ENCODE data around the gene SIRPB2. TPM values are rescaled to one million over a fixed set of nuclear protein-coding genes. Genes with fewer than 3 reads are reported as not detected.

SIRPB2 gene
- total RNA-seq, 2 donors from 2014 or later = 11.0 to 29.8 TPM

DNA sequence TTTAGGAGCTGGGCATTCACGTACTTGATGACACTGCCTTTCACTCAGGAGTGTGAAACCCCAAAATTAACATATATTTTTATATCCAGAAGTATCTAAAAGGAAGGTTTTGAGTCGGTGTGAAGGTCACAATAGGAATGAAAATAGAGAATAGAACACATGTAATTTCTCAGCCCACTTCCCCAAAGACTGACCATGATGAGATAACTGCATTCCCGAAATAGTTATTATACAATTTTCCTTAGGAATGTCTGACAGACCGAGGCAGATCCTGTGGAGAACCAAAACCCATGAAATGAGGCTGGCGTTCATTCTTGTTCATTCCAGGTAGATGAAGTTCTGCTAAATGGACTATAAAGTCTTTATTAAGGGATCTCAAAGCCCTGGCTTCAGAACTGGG lies 34.9 kb downstream of the SIRPB2 start:
- DNase-seq (ENCODE audit: low spot score) (no peak), ATAC-seq (ENCODE audit: insufficient number of reproducible peaks, low FRiP score, low read depth) (no peak)

DNA sequence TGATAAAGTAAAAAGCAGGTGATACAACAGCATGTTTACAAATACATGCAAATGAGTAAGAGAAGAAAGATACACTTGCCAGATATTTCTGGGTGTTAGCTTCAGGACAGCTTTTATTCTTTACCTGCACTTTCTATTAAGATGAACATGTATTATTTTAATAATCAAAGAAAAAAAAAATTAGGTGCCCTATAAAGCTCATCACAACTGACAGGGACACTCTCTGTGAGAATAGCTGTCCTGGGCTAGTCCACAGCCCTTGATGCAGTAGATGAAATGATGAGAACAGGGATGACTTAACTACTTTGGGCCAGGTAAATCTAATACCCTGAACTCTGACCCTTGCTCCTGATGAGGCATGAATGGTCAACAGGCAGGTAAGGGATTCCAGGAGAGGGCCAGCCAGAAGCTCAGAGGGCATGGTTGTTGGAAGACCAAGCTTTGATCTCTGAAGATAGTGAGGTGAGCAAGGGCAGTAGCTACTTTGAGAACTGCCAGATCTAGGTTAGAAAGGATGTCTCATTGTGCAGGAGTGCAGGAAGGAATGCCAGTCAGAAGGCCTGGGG lies 40.2 kb downstream of the SIRPB2 start:
- H3K4me3 ChIP-seq = no peak overlapping the region
- no peaks in the 10 kb centered on the region for H3K4me1 ChIP-seq (ENCODE audit: control insufficient read depth in 1 of 2, low read depth in 2 of 2)
- H3K36me3 ChIP-seq = peaks cover 75% of the 10 kb centered on the region
- DNase-seq (ENCODE audit: low spot score) (no peak), ATAC-seq (ENCODE audit: insufficient number of reproducible peaks, low FRiP score, low read depth) (no peak)
- no peaks in the 10 kb centered on the region for H3K9me3 ChIP-seq
- H3K27ac ChIP-seq = no peak overlapping the region
- no peaks in the 10 kb centered on the region for H3K27me3 ChIP-seq (replicated peaks; ENCODE audit: insufficient read depth)
- TF ChIP-seq, protein P1, sequence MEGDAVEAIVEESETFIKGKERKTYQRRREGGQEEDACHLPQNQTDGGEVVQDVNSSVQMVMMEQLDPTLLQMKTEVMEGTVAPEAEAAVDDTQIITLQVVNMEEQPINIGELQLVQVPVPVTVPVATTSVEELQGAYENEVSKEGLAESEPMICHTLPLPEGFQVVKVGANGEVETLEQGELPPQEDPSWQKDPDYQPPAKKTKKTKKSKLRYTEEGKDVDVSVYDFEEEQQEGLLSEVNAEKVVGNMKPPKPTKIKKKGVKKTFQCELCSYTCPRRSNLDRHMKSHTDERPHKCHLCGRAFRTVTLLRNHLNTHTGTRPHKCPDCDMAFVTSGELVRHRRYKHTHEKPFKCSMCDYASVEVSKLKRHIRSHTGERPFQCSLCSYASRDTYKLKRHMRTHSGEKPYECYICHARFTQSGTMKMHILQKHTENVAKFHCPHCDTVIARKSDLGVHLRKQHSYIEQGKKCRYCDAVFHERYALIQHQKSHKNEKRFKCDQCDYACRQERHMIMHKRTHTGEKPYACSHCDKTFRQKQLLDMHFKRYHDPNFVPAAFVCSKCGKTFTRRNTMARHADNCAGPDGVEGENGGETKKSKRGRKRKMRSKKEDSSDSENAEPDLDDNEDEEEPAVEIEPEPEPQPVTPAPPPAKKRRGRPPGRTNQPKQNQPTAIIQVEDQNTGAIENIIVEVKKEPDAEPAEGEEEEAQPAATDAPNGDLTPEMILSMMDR (IDR thresholded peaks at IDR 0.05) = no peak

More for the DNA sequence above, 34.9 kb downstream of the SIRPB2 start:
- Histone ChIP-seq H3K27me3 (replicated peaks; ENCODE audit: insufficient read depth) (no peaks in the 10 kb centered on the region), H3K27ac (no peak overlapping the region), H3K36me3 (peaks cover 71% of the 10 kb centered on the region), H3K4me3 (no peak overlapping the region), H3K9me3 (no peaks in the 10 kb centered on the region), H3K4me1 (ENCODE audit: control insufficient read depth in 1 of 2, low read depth in 2 of 2) (no peaks in the 10 kb centered on the region)
- TF ChIP-seq, protein P1 (IDR thresholded peaks at IDR 0.05) = no peak

DNA sequence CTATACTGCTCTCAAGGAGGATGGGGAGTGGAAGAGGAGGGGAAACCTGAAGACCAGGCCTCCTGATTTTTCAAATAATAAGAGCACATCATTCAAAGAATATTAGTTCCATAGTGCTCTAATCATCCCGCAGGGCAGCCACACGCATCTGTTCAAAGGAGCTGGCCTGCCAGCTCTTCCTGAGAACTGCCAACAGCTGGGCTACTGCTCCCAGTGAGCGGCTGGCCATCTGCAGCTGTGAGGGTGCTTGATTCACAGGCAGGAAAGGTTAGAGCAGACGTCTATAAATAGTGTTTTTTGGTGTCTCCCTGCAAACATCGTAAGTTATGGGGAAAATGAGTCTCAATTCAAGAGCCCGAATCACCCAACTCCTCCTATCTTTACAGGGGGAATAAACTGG lies 41.9 kb downstream of the SIRPB2 start:
- no peak for DNase-seq (ENCODE audit: low spot score)
- Histone ChIP-seq H3K36me3 (peaks cover 77% of the 10 kb centered on the region), H3K4me1 (ENCODE audit: control insufficient read depth in 1 of 2, low read depth in 2 of 2) (no peaks in the 10 kb centered on the region), H3K27me3 (replicated peaks; ENCODE audit: insufficient read depth) (no peaks in the 10 kb centered on the region), H3K27ac (no peak overlapping the region), H3K9me3 (no peaks in the 10 kb centered on the region), H3K4me3 (no peak overlapping the region)
- TF ChIP-seq, protein P1 (IDR thresholded peaks at IDR 0.05) = no peak
- no peak for ATAC-seq (ENCODE audit: insufficient number of reproducible peaks, low FRiP score, low read depth)

DNA sequence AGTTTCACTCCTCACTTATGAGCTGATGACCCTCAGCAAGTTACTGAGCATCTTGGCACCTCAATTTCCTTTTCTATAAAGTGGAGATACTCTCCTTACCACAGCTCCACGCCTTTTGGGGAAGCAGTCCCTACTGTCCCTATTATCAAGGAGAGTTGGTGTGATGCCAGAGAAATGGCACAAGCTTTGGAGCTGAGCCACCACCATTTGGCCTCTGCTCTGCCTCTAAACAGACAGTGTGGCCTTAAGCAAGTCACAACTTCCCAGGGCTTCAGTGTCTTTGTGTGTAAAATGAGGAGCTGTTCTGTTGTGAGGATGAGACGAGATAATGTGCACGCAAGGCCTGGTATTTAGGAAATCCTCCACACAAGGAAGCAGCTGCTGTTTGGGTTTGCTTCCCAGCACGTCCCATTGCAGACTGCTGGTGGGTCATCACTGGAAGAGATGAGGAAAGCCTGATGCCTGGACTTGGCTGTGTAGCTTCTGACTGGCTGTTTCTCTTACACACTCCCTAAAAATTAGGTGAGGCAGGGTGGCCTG lies 43.1 kb downstream of the SIRPB2 start:
- H3K4me3 ChIP-seq = no peak overlapping the region
- TF ChIP-seq, protein P1 (IDR thresholded peaks at IDR 0.05) = no peak
- no peak overlapping the region for H3K27ac ChIP-seq
- H3K27me3 ChIP-seq (replicated peaks; ENCODE audit: insufficient read depth) = no peaks in the 10 kb centered on the region
- no peaks in the 10 kb centered on the region for H3K4me1 ChIP-seq (ENCODE audit: control insufficient read depth in 1 of 2, low read depth in 2 of 2)
- DNase-seq (ENCODE audit: low spot score) = no peak
- no peaks in the 10 kb centered on the region for H3K9me3 ChIP-seq
- no peak for ATAC-seq (ENCODE audit: insufficient number of reproducible peaks, low FRiP score, low read depth)
- H3K36me3 ChIP-seq = peaks cover 77% of the 10 kb centered on the region

DNA sequence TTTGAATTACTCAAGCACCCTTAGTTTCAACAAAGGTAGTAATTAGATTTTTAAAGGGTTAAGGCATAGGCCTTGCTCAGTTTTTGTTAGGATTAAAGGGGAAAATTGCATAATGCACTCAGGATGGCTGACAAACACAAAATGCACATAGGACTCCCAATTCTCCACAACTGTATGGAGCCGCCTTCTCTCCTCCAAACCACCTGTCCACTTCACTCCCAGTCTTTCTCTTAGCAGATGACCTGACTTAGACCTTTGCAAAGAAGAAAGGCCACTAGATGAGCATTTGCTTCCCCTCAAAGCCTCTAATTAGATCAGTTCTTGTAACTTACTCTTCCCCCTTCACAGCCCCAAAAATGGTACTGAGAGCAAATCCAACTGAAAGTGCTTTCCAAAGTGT lies 44.7 kb downstream of the SIRPB2 start:
- TF ChIP-seq, protein P1 (IDR thresholded peaks at IDR 0.05) = no peak
- no peaks in the 10 kb centered on the region for H3K9me3 ChIP-seq
- no peak for ATAC-seq (ENCODE audit: insufficient number of reproducible peaks, low FRiP score, low read depth)
- H3K4me1 ChIP-seq (ENCODE audit: control insufficient read depth in 1 of 2, low read depth in 2 of 2) = no peaks in the 10 kb centered on the region
- H3K36me3 ChIP-seq = peaks cover 70% of the 10 kb centered on the region
- DNase-seq (ENCODE audit: low spot score) = no peak
- H3K27me3 ChIP-seq (replicated peaks; ENCODE audit: insufficient read depth) = no peaks in the 10 kb centered on the region
- no peak overlapping the region for H3K27ac ChIP-seq
- H3K4me3 ChIP-seq = no peak overlapping the region
